HG02642 (cell line): ENCODE data around the gene FN1.

Experiments
- ATAC-seq: cut with Tn5 transposase; IDR thresholded peaks from one replicate; pipeline ENCODE4 v1.9.1; 2021; ENCODE audit warnings: mild to moderate bottlenecking; ENCODE audit not compliant: unreplicated experiment, poor library complexity

The FN1 gene

GRCh38 chr2:215435870-215436704, at the start of gene FN1:
Gene FN1 (minus strand): TSS chr2:215436068. CDS start chr2:215435802, 266 bp downstream.
- peak; percentile 87 for ATAC-seq

- no peak for ATAC-seq
Observed at GRCh38 chr2:215485032-215485431, 49.2 kb upstream of the FN1 start.

GRCh38 chr2:215484570-215484969, 48.7 kb upstream of the FN1 start:
- ATAC-seq, result no peak

GRCh38 chr2:215483431-215483830, 47.6 kb upstream of the FN1 start:
- no peak for ATAC-seq

- ATAC-seq, result no peak
Observed at GRCh38 chr2:215479536-215480240, 43.8 kb upstream of the FN1 start.

GRCh38 chr2:215479121-215479520, 43.3 kb upstream of the FN1 start:
- ATAC-seq, result no peak

- ATAC-seq, result no peak
Observed at GRCh38 chr2:215476424-215476823, 40.6 kb upstream of the FN1 start.

- ATAC-seq, result no peak
Observed at GRCh38 chr2:215466097-215466909, 30.4 kb upstream of the FN1 start.

- no peak for ATAC-seq
Observed at GRCh38 chr2:215465256-215465655, 29.4 kb upstream of the FN1 start.

GRCh38 chr2:215461836-215462532, 26.1 kb upstream of the FN1 start:
- no peak for ATAC-seq

- ATAC-seq, result no peak
Observed at GRCh38 chr2:215460682-215461382, 25.0 kb upstream of the FN1 start.

GRCh38 chr2:215455958-215456357, 20.1 kb upstream of the FN1 start:
- ATAC-seq, result no peak

GRCh38 chr2:215454519-215455246, 18.8 kb upstream of the FN1 start:
- peak; percentile 61 for ATAC-seq

- ATAC-seq, result no peak
Observed at GRCh38 chr2:215452725-215453124, 16.9 kb upstream of the FN1 start.

GRCh38 chr2:215451012-215451756, 15.3 kb upstream of the FN1 start:
- no peak for ATAC-seq

- ATAC-seq, result no peak
Observed at GRCh38 chr2:215450188-215451011, 14.5 kb upstream of the FN1 start.

- no peak for ATAC-seq
Observed at GRCh38 chr2:215447673-215448081, 11.8 kb upstream of the FN1 start.
